ENCODE data around the gene SLC2A14. TPM values are rescaled to one million over a fixed set of nuclear protein-coding genes. Genes with fewer than 3 reads are reported as not detected.
"Not testable (repeated sequence)": the region's sequence is repeated elsewhere in the genome, so short reads cannot be mapped to it uniquely, and the experiment has no call there.

Gene SLC2A14
- total RNA-seq, 2 experiments from 2014 or later, result 0.13 to 0.18 TPM

GRCh38 chr12:7788294-7788660 lies 84.4 kb downstream of the SLC2A14 start:
- Mint-ChIP-seq H3K4me3 (no peak overlapping the region), H3K4me1 (ENCODE audit: low read depth) (no peaks in the 10 kb centered on the region), H3K27ac (no peak overlapping the region), H3K9me3 (ENCODE audit: insufficient read depth) (no peaks in the 10 kb centered on the region), H3K27me3 (ENCODE audit: low read depth) (peaks cover 11% of the 10 kb centered on the region), H3K36me3 (ENCODE audit: low read depth) (no peaks in the 10 kb centered on the region)
- ChIA-PET CTCF (no interaction called here), POLR2A (no interaction called here)
- ATAC-seq (no peak), DNase-seq (no peak)

- POLR2A ChIA-PET, result no interaction called here
- DNase-seq (no peak), ATAC-seq (no peak)
- no peaks in the 10 kb centered on the region for H3K36me3 Mint-ChIP-seq (ENCODE audit: low read depth)
- H3K27me3 Mint-ChIP-seq (ENCODE audit: low read depth), result peaks cover 8% of the 10 kb centered on the region
- no peaks in the 10 kb centered on the region for H3K9me3 Mint-ChIP-seq (ENCODE audit: insufficient read depth)
- CTCF ChIA-PET, result no interaction called here
- H3K27ac Mint-ChIP-seq, result no peak overlapping the region
- H3K4me3 Mint-ChIP-seq, result no peak overlapping the region
- no peaks in the 10 kb centered on the region for H3K4me1 Mint-ChIP-seq (ENCODE audit: low read depth)
These were observed 85.0 kb downstream of the SLC2A14 start for GRCh38 chr12:7787574-7788293.

GRCh38 chr12:7784701-7785100 lies 88.0 kb downstream of the SLC2A14 start:
- ATAC-seq (no peak), DNase-seq (no peak)
- ChIA-PET CTCF (no interaction called here), POLR2A (no interaction called here)
- no peaks in the 10 kb centered on the region for H3K36me3 Mint-ChIP-seq (ENCODE audit: low read depth)
- no peaks in the 10 kb centered on the region for H3K9me3 Mint-ChIP-seq (ENCODE audit: insufficient read depth)
- no peaks in the 10 kb centered on the region for H3K4me1 Mint-ChIP-seq (ENCODE audit: low read depth)
- H3K27ac Mint-ChIP-seq, result no peak overlapping the region
- peaks cover 8% of the 10 kb centered on the region for H3K27me3 Mint-ChIP-seq (ENCODE audit: low read depth)
- H3K4me3 Mint-ChIP-seq, result no peak overlapping the region

GRCh38 chr12:7783433-7783832 lies 89.3 kb downstream of the SLC2A14 start:
- POLR2A ChIA-PET; H3K27me3 Mint-ChIP-seq (ENCODE audit: low read depth); H3K4me3 Mint-ChIP-seq; H3K9me3 Mint-ChIP-seq (ENCODE audit: insufficient read depth); DNase-seq; H3K4me1 Mint-ChIP-seq (ENCODE audit: low read depth); ATAC-seq; H3K36me3 Mint-ChIP-seq (ENCODE audit: low read depth); H3K27ac Mint-ChIP-seq: not testable (repeated sequence)
- CTCF ChIA-PET, result interaction anchor here (0.9 kb wide), 1 partner anchor 23 kb away, joined by 3 read pairs; no protein-coding TSS in a partner anchor

GRCh38 chr12:7782055-7782454 lies 90.7 kb downstream of the SLC2A14 start:
- Mint-ChIP-seq H3K4me3 (no peak overlapping the region), H3K4me1 (ENCODE audit: low read depth) (no peaks in the 10 kb centered on the region), H3K36me3 (ENCODE audit: low read depth) (no peaks in the 10 kb centered on the region), H3K27me3 (ENCODE audit: low read depth) (peaks cover 4% of the 10 kb centered on the region), H3K9me3 (ENCODE audit: insufficient read depth) (no peaks in the 10 kb centered on the region), H3K27ac (no peak overlapping the region)
- ChIA-PET CTCF (no interaction called here), POLR2A (no interaction called here)
- no peak for ATAC-seq
- DNase-seq, result no peak

GRCh38 chr12:7781274-7781673 lies 91.4 kb downstream of the SLC2A14 start:
- H3K4me1 Mint-ChIP-seq (ENCODE audit: low read depth), result no peaks in the 10 kb centered on the region
- H3K4me3 Mint-ChIP-seq, result no peak overlapping the region
- DNase-seq (no peak), ATAC-seq (no peak)
- POLR2A ChIA-PET, result no interaction called here
- H3K9me3 Mint-ChIP-seq (ENCODE audit: insufficient read depth), result no peaks in the 10 kb centered on the region
- peaks cover 2% of the 10 kb centered on the region for H3K27me3 Mint-ChIP-seq (ENCODE audit: low read depth)
- no peaks in the 10 kb centered on the region for H3K36me3 Mint-ChIP-seq (ENCODE audit: low read depth)
- CTCF ChIA-PET, result no interaction called here
- no peak overlapping the region for H3K27ac Mint-ChIP-seq

- Mint-ChIP-seq H3K9me3 (ENCODE audit: insufficient read depth) (no peaks in the 10 kb centered on the region), H3K36me3 (ENCODE audit: low read depth) (no peaks in the 10 kb centered on the region), H3K27ac (no peak overlapping the region), H3K27me3 (ENCODE audit: low read depth) (no peaks in the 10 kb centered on the region), H3K4me3 (no peak overlapping the region), H3K4me1 (ENCODE audit: low read depth) (no peaks in the 10 kb centered on the region)
- CTCF ChIA-PET, result no interaction called here
- POLR2A ChIA-PET, result no interaction called here
- no peak for ATAC-seq
- no peak for DNase-seq
These were observed 102.7 kb downstream of the SLC2A14 start for GRCh38 chr12:7769999-7770398.

Other genes with a start within 250 kb of the SLC2A14 start
- gene APOBEC1, start 207.0 kb downstream of the SLC2A14 start, total RNA-seq, result not detected
- gene GDF3, start 177.1 kb downstream of the SLC2A14 start, total RNA-seq, result not detected
- not detected for gene DPPA3, start 161.5 kb downstream of the SLC2A14 start, total RNA-seq
- not detected for gene CLEC4C, start 125.5 kb downstream of the SLC2A14 start, total RNA-seq
- gene NANOGNB, start 107.7 kb downstream of the SLC2A14 start, total RNA-seq, result not detected
- not detected for gene NANOG, start 83.5 kb downstream of the SLC2A14 start, total RNA-seq
- gene SLC2A3, start 63.3 kb upstream of the SLC2A14 start, total RNA-seq, result 100 to 1,000 TPM; 255 to 266 TPM
- 10 to 100 TPM; 16.9 to 17.1 TPM for gene FOXJ2, start 159.8 kb upstream of the SLC2A14 start, total RNA-seq
- 1 to 10 TPM; 8.8 to 9.1 TPM for gene C3AR1, start 193.4 kb upstream of the SLC2A14 start, total RNA-seq
- 10 to 100 TPM; 31.9 to 34.3 TPM for gene NECAP1, start 209.4 kb upstream of the SLC2A14 start, total RNA-seq

All from activated CD8-positive, alpha-beta T cell treated with anti-CD3 and anti-CD28 coated beads, Interleukin-2, amount 10 ng/mL, durations not matched to agents 7 days and 5 days (primary cell).